ENCODE data around the gene GRIK3.

DNA sequence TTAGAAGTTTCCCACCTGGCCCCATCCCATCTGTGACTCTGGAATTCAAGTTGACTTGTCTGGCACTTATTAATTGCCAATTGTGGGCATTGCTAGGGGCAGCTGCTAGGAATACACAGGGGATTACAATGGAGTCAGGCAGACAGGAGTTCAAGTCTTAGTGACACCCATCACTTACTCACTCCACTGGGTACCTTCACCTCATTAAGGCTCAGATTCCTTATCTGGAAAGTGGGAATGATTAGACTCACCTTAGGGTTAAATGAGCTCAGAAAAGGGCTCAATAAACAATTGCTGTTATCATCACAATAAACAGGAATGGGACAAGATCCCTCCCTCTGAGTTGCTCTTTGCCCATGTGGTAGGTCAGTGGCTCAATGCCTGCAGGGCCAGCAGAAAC lies 18.2 kb downstream of the GRIK3 start:
- TF ChIP-seq, protein P1, sequence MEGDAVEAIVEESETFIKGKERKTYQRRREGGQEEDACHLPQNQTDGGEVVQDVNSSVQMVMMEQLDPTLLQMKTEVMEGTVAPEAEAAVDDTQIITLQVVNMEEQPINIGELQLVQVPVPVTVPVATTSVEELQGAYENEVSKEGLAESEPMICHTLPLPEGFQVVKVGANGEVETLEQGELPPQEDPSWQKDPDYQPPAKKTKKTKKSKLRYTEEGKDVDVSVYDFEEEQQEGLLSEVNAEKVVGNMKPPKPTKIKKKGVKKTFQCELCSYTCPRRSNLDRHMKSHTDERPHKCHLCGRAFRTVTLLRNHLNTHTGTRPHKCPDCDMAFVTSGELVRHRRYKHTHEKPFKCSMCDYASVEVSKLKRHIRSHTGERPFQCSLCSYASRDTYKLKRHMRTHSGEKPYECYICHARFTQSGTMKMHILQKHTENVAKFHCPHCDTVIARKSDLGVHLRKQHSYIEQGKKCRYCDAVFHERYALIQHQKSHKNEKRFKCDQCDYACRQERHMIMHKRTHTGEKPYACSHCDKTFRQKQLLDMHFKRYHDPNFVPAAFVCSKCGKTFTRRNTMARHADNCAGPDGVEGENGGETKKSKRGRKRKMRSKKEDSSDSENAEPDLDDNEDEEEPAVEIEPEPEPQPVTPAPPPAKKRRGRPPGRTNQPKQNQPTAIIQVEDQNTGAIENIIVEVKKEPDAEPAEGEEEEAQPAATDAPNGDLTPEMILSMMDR (IDR thresholded peaks at IDR 0.05), result no peak
- TF ChIP-seq CBX8 (IDR thresholded peaks at IDR 0.05), result no peak
- no peak for TF ChIP-seq MAX (IDR thresholded peaks at IDR 0.05)
- no peak for TF ChIP-seq POLR2A (IDR thresholded peaks at IDR 0.05; ENCODE audit: low read length)
- no peak for TF ChIP-seq SMC3 (IDR thresholded peaks at IDR 0.05)
- TF ChIP-seq EP300 (IDR thresholded peaks at IDR 0.05), result no peak
- TF ChIP-seq, protein P2, sequence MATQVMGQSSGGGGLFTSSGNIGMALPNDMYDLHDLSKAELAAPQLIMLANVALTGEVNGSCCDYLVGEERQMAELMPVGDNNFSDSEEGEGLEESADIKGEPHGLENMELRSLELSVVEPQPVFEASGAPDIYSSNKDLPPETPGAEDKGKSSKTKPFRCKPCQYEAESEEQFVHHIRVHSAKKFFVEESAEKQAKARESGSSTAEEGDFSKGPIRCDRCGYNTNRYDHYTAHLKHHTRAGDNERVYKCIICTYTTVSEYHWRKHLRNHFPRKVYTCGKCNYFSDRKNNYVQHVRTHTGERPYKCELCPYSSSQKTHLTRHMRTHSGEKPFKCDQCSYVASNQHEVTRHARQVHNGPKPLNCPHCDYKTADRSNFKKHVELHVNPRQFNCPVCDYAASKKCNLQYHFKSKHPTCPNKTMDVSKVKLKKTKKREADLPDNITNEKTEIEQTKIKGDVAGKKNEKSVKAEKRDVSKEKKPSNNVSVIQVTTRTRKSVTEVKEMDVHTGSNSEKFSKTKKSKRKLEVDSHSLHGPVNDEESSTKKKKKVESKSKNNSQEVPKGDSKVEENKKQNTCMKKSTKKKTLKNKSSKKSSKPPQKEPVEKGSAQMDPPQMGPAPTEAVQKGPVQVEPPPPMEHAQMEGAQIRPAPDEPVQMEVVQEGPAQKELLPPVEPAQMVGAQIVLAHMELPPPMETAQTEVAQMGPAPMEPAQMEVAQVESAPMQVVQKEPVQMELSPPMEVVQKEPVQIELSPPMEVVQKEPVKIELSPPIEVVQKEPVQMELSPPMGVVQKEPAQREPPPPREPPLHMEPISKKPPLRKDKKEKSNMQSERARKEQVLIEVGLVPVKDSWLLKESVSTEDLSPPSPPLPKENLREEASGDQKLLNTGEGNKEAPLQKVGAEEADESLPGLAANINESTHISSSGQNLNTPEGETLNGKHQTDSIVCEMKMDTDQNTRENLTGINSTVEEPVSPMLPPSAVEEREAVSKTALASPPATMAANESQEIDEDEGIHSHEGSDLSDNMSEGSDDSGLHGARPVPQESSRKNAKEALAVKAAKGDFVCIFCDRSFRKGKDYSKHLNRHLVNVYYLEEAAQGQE (IDR thresholded peaks at IDR 0.05), result no peak
- no peak for TF ChIP-seq MAZ (IDR thresholded peaks at IDR 0.05; ENCODE audit: borderline replicate concordance, low read depth, low read length)
- no peak for TF ChIP-seq CEBPB (IDR thresholded peaks at IDR 0.05)
